ENCODE data around the gene ZDHHC11B.
"Not testable (repeated sequence)": the region's sequence is repeated elsewhere in the genome, so short reads cannot be mapped to it uniquely, and the experiment has no call there.

The ZDHHC11B gene

GRCh38 chr5:686172-686523, 98.4 kb downstream of the ZDHHC11B start:
- DNase-seq: not testable (repeated sequence)

GRCh38 chr5:685262-686171, 99.0 kb downstream of the ZDHHC11B start:
- DNase-seq: no peak

DNA sequence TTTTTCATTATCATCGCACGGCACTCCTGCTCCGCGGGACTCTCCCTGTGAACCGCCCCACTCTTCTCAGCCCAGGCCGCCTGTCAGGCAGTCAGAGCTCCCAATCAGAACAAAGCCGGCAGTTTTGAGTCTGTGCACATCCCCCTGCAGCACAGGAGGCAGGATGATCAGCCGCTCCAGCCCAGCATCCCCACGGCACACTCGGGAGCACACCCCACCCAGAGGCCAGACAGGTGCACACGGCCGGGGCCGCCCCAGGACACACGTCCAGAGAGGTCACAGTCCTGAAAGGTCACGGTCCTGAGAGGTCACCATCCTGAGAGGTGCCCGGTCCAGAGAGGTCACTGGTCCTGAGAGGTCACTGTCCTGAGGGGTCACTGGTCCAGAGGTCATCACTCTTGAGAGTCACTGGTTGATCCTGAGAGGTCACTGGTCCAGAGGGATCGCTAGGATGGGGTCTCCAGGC, 99.7 kb downstream of the ZDHHC11B start:
- no peak for DNase-seq

DNA sequence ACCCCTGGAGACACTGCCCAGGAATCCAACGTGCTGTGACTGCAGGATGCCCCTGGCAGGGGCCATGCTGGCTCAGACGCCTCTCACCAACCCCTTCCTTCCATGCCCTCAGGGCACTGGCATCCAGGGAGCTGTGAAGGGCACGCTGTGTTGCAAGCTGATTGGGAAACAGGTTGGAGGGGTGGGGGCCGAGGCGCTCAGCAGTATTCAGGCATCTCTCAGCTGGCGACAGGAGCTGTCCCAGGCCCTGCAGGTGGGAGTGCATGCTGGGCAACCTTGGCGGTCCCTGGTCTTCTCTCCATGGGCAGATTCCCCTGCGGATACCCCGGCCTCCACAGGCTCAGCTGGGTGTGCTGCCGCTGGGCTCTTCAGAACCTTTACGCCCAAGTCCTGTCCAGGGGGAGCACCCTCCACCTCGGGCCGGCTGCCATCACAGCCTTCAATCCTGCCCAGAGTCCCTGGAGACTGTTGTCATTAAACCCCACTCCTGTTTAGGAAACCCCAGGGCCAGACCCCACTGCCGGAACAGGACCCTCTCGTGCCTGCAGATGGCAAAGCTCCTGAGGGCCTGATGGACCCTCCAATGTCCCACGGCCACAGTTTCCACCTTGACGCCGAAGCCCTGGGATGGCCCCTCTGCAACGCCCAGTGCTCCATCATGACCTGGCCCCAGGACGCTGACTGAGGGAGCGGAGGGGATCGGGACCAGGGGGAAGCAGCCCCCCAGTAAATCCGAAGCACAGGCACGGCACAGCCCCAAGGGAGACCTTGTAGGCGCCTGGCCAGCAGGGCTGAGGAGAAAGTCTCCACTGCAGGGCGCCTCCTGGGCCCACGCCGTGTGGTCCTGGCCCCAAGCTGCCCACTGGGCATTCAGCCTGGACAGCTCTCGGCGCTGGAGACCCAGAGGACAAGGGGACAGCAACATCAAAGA, 100.7 kb downstream of the ZDHHC11B start:
- peak in 1 of 51 donors; percentile 33 for DNase-seq

DNA sequence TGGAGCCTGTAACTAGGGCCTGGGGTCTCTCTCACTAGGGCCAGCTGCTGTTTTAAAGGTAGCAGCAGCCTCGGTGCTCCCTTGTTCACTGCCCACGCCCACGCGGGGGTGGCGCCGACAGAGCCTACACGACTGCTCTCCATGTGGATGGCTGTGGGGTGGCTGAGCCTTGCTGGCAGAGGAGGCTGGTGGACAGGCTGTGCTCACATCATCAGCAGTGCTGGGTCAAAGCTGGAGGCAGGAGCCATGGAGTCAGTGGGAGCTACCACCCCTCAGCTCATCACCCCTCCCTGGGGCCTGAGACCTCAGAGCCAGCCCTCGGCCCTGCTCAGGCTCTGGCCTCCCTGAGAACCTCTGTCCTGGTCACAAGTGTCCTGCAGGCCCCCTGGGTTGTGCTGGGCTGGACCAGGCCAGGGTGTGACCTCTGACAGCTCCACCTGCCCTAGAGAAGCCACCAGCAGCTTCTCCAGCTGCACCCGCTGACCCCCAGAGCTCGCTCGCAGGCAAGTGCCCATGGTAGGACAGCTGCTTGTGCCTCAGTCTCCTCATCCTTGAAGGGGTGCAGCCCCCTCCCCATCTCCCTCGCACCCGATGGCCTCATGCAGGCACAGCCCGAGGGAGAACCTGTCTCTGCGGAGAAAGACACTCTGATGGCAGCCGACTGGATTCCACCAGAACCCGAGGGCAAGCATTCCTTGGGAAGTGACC, 101.7 kb downstream of the ZDHHC11B start:
- DNase-seq: peak in 1 of 51 donors; percentile 19

- DNase-seq: not testable (repeated sequence)
Observed at GRCh38 chr5:682216-682615, 102.3 kb downstream of the ZDHHC11B start.

DNA sequence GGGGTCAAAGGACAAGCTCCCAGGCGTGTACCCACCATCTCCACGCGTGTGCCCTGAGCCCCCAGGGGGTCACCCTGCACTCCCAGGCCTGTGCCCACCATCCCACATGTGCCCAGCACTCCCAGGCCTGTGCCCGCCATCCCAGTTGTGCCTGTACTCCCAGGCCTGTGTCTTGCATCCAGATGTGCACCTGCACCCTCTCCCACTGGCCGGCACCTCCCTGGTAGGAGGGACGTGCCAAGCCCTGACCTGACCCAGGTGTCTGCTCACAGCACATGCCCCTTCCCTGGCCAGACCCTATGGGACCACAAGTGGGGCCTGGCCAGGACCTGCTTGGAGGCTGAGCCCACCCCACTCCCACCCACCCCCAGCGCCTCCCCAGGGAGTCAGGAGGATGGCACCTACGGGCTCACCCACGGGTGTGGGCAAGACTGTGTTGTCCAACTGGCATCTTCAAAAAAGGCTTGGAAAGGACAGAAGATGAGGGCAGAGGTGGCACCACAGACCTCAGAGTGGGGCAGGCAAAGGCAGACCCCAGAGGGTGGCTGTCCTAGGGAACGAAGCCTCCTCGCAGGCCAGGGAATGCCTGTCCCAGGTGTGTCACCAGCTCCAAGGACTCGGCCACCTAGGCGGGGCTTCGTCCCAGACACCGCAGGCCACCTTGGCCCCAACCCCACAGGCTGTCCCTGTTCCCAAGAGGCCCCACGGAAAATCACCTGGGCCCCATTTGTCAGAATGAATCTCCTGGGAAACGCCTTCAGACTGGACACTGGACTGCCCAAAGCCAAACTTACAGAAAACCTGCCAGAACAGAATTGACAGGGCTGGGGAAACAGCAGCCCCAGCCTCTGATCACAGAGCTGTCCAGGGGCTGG, 103.0 kb downstream of the ZDHHC11B start:
- DNase-seq: not testable (repeated sequence)

- DNase-seq: not testable (repeated sequence)
Observed at GRCh38 chr5:680836-681235, 103.7 kb downstream of the ZDHHC11B start.

GRCh38 chr5:680118-680795, 104.3 kb downstream of the ZDHHC11B start:
- DNase-seq: not testable (repeated sequence)

DNA sequence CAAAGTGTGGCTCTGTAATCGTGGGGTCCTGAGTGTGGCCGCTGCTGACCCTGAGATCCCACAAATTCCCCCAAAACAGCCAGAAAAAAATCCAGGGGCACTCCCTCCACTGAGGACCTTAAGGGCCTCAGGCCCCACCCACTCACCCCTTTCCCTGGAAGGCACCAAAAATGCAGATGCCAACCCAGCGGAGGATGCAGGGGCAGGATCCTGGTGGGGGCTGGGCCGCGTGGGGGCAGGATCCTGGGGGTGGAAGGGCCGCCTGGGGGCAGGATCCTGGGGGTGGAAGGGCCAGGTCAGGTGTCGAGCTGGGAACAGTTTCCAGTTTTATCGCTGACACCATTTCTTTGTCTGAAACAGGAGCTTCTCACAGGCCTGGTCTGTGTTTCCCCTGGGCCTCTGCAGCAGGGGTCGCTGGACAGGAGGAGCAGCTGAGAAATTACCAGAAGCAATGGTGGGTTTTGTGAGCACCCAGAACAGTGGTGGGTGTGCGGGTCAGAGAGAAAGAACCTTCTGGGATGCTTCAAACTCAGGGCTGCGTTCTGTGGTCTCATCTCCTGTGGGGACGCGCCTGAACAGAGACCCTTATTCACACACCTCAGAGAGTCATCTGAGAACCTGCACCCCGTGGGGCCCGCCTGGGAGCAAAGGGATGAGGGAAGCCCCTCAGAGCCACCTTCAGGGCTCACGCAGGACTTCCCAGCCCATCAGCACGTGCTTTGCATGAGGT, 105.2 kb downstream of the ZDHHC11B start:
- not testable (repeated sequence) for DNase-seq

- DNase-seq: not testable (repeated sequence)
Observed at GRCh38 chr5:678521-678920, 106.0 kb downstream of the ZDHHC11B start.

GRCh38 chr5:677131-678101, 107.1 kb downstream of the ZDHHC11B start:
- DNase-seq: no peak

- DNase-seq: no peak
Observed at GRCh38 chr5:676699-677076, 107.8 kb downstream of the ZDHHC11B start.

DNA sequence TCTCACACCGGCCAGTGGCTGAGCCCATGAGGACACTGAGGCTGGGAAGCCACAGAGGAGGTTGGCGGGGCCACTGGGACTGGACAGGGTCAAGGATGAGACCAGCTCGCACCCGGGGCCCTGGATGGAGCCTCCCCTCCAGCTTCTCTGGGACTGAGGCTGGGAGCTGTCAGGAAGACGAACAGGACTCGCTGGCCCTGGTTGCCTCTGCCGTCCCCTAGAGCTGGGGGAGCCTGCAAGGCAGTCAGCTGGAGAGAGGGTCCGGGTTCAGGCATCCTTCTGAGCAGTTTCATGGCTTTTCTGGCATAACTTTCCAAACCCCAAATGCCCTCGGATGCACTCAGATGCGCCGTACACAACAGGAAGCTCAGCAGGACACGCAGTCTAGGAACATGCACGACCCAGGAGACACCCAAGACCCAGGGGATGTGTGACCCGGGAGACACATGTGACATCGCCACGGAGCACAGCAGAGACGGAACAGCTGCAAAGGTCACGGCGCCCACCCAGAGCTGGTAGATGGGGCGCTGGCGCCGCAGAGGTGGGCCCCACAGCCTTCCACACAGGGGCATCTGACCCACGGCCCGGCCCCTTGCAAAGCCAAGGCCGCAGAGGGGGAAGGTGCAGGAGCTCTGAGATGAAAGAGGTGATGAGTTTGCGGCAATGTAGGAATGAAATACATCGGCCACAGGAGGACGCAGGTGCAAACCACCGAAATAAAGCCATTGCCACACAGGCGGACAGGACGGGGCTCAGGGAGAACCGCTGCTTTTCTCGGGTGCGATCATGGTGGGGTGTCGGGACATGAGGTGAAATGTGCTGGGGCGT, 108.4 kb downstream of the ZDHHC11B start:
- no peak for DNase-seq

GRCh38 chr5:675111-675870, 109.2 kb downstream of the ZDHHC11B start:
- no peak for DNase-seq

DNA sequence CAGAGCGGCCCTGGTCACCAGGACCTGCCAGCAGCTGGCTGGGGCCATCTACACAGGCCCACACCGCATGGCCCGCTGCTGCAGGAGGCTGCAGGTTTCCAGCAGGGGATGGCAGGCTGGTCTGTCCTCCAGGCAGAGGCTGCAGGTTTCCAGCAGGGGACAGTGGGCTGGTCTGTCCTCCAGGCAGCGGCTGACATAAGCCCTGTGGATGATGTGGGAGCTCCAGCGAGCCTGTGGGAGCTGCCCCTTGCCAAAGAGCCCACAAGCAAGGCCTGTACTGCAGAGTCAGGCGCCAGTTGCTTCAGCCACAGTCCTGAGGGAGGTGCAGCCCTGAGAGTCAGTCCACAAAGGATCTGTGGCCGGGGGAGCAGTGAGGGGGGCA, 109.9 kb downstream of the ZDHHC11B start:
- peak in 13 of 51 donors; percentile 14 to 66 (median 51) for DNase-seq

Measured in hypothalamus (tissue), 51 donors.